Testis (tissue), 2 donors: Measurements from ENCODE around the gene AUH.

Source experiments
- POLR2A ChIP-seq: fragments of 450-650 bp; IDR thresholded peaks from one replicate; pipeline ENCODE4 v1.6.1; 2017; ENCODE audit warnings: antibody characterized with exemption, mild to moderate bottlenecking, moderate library complexity
- TF ChIP-seq, protein P1 (sequence below), 3 experiments: fragments of 450-650 bp in 2 of 3; fragments of 200-600 bp in 1 of 3; sonication (generic) in 1 of 3; IDR thresholded peaks; one replicate each; pipeline ENCODE4 v1.5.1; 2016 to 2019; ENCODE audit warnings: antibody characterized with exemption in 3 of 3, mild to moderate bottlenecking in 2 of 3, moderate library complexity in 1 of 3

DNA sequence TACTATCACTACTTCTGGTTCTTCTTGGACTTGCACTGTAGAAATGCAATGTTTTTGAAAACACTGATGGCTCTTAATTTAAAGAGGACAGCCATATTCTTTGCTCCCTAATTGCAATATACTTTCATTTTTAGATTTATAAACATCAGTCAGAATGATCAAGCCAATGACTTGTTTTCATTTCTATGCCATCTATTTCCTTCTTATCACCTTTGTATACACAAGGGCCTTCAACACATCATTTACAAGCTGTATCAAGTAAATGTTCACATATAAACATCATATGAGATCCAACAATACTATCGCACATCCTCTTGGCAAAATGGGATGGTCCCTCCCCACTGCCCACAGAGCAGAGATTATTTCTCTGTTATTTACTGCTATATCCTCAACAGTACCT lies 24.9 kb downstream of the AUH start:
- no peak for TF ChIP-seq POLR2A
- TF ChIP-seq, protein P1, sequence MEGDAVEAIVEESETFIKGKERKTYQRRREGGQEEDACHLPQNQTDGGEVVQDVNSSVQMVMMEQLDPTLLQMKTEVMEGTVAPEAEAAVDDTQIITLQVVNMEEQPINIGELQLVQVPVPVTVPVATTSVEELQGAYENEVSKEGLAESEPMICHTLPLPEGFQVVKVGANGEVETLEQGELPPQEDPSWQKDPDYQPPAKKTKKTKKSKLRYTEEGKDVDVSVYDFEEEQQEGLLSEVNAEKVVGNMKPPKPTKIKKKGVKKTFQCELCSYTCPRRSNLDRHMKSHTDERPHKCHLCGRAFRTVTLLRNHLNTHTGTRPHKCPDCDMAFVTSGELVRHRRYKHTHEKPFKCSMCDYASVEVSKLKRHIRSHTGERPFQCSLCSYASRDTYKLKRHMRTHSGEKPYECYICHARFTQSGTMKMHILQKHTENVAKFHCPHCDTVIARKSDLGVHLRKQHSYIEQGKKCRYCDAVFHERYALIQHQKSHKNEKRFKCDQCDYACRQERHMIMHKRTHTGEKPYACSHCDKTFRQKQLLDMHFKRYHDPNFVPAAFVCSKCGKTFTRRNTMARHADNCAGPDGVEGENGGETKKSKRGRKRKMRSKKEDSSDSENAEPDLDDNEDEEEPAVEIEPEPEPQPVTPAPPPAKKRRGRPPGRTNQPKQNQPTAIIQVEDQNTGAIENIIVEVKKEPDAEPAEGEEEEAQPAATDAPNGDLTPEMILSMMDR (IDR thresholded peaks at IDR 0.05), result no peak
